H1 (cell line): ENCODE data around the gene RIC8A. TPM values are rescaled to one million over a fixed set of nuclear protein-coding genes. Genes with fewer than 3 reads are reported as not detected.

Experiments used
- CTCF ChIA-PET: fragments of 300-600 bp; sonication (Branson Sonifier 250); formaldehyde crosslinking; loops from one replicate; lab custom pipeline; 2021; ENCODE audit not compliant: partially characterized antibody; lab: Charles Lee
- POLR2A ChIA-PET: fragments of 300-600 bp; sonication (Branson Sonifier 250); formaldehyde crosslinking; loops from one replicate; lab custom pipeline; 2021; ENCODE audit warnings: inconsistent platforms; ENCODE audit not compliant: partially characterized antibody; lab: Charles Lee
- DNase-seq, 2 experiments: peaks; one replicate each; pipeline versions ENCODE4 v3.0.0 to v3.0.0-alpha.2; 2010 to 2022; ENCODE audit warnings: low spot score in 2 of 2, low read depth in 1 of 2, mixed read lengths in 1 of 2
- FAIRE-seq: peaks from 2 replicates; lab custom pipeline; 2011; peaks lifted over from hg19 to GRCh38; lab: Jason Lieb, UNC
- H2AFZ ChIP-seq: 2 replicates; pipeline ENCODE4 v1.8.1; 2012; ENCODE audit warnings: low read length, inconsistent platforms
- H2AK5ac ChIP-seq: 2 replicates; pipeline ENCODE4 v1.6.1; 2013; ENCODE audit warnings: low read depth, low read length
- H2BK120ac ChIP-seq: replicated peaks from 2 replicates; pipeline ENCODE3; 2013; ENCODE audit warnings: low read depth, low read length, inconsistent platforms
- H2BK12ac ChIP-seq: 2 replicates; pipeline ENCODE4 v1.6.1; 2013; ENCODE audit warnings: low read depth, low read length
- H2BK15ac ChIP-seq: 2 replicates; pipeline ENCODE4 v1.6.1; 2013; ENCODE audit warnings: low read length
- H2BK20ac ChIP-seq: 2 replicates; pipeline ENCODE4 v1.6.1; 2013; ENCODE audit warnings: low read length
- H2BK5ac ChIP-seq: 2 replicates; pipeline ENCODE4 v1.6.1; 2013; ENCODE audit warnings: low read depth, low read length
- H3K14ac ChIP-seq: 2 replicates; pipeline ENCODE4 v1.6.1; 2013; ENCODE audit warnings: inconsistent platforms; ENCODE audit not compliant: insufficient read length
- H3K18ac ChIP-seq: 2 replicates; pipeline ENCODE4 v1.6.1; 2013; ENCODE audit warnings: low read length; ENCODE audit errors: extremely low read depth
- H3K23ac ChIP-seq: 2 replicates; pipeline ENCODE4 v1.6.1; 2013; ENCODE audit warnings: inconsistent platforms; ENCODE audit not compliant: insufficient read length
- H3K23me2 ChIP-seq: 2 replicates; pipeline ENCODE4 v1.6.1; 2013; ENCODE audit warnings: low read depth, low read length
- H3K27ac ChIP-seq: 2 replicates; pipeline ENCODE4 v1.6.1; 2011; ENCODE audit warnings: low read depth, low read length, inconsistent platforms
- H3K27me3 ChIP-seq, 4 experiments: replicated peaks in 1 of 4; 1 replicate in 1 of 4; 2 replicates in 3 of 4; pipeline versions ENCODE4 v1.6.1 to v1.8.1; 2011 to 2013; ENCODE audit warnings: low read length in 3 of 4, mild to moderate bottlenecking in 3 of 4, inconsistent platforms in 2 of 4, mixed read lengths in 2 of 4, moderate library complexity in 1 of 4; ENCODE audit not compliant: control insufficient read depth in 3 of 4, insufficient read depth in 3 of 4; ENCODE audit errors: extremely low read depth in 1 of 4
- H3K36me3 ChIP-seq, 4 experiments: 2 replicates each; pipeline versions ENCODE4 v1.6.1 to v1.8.1; 2011 to 2013; ENCODE audit warnings: mild to moderate bottlenecking in 4 of 4, low read length in 3 of 4, moderate library complexity in 2 of 4, control low read depth in 1 of 4, inconsistent platforms in 1 of 4; ENCODE audit not compliant: insufficient read depth in 4 of 4, control insufficient read depth in 2 of 4
- H3K4ac ChIP-seq: replicated peaks from 2 replicates; pipeline ENCODE3; 2013; ENCODE audit warnings: low read length, low read depth, mixed read lengths, inconsistent platforms; ENCODE audit not compliant: insufficient read length
- H3K4me1 ChIP-seq, 4 experiments: replicated peaks in 1 of 4; 1 replicate in 1 of 4; 2 replicates in 3 of 4; pipeline versions ENCODE4 v1.6.1 to v1.8.1; 2011 to 2013; ENCODE audit warnings: low read length in 3 of 4, inconsistent platforms in 2 of 4, mixed read lengths in 1 of 4; ENCODE audit not compliant: insufficient read depth in 4 of 4, control insufficient read depth in 3 of 4
- H3K4me2 ChIP-seq, 2 experiments: 2 replicates each; pipeline versions ENCODE4 v1.6.1 to v1.8.1; 2011 to 2013; ENCODE audit warnings: low read depth in 2 of 2, low read length in 2 of 2, control low read depth in 1 of 2, inconsistent platforms in 1 of 2, mild to moderate bottlenecking in 1 of 2; ENCODE audit not compliant: insufficient read depth in 1 of 2
- H3K4me3 ChIP-seq, 4 experiments: fragments of 200-600, 300-600 bp in 1 of 4; sonication (generic), shearing (Covaris generic), sonication (Bioruptor Twin) in 1 of 4; 2 replicates each; pipeline versions ENCODE4 v1.5.1 to v1.8.1; 2011 to 2016; ENCODE audit warnings: low read length in 4 of 4, low read depth in 3 of 4, control low read depth in 2 of 4, inconsistent platforms in 2 of 4, mild to moderate bottlenecking in 2 of 4, mixed read lengths in 1 of 4, moderate library complexity in 1 of 4; ENCODE audit not compliant: insufficient read depth in 2 of 4; ENCODE audit errors: extremely low read depth in 1 of 4
- H3K56ac ChIP-seq: replicated peaks from 2 replicates; pipeline ENCODE3; 2013; ENCODE audit warnings: low read depth, mild to moderate bottlenecking, mixed read lengths, low read length, inconsistent platforms; ENCODE audit not compliant: insufficient read length
- H3K79me1 ChIP-seq: 2 replicates; pipeline ENCODE4 v1.6.1; 2013; ENCODE audit warnings: low read depth, low read length, control low read depth
- H3K79me2 ChIP-seq, 2 experiments: 2 replicates each; pipeline versions ENCODE4 v1.6.1 to v1.8.1; 2012 to 2013; ENCODE audit warnings: low read length in 2 of 2, mild to moderate bottlenecking in 2 of 2, inconsistent platforms in 1 of 2; ENCODE audit not compliant: insufficient read depth in 2 of 2, control insufficient read depth in 1 of 2
- H3K9ac ChIP-seq, 4 experiments: replicated peaks in 1 of 4; 1 replicate in 1 of 4; 2 replicates in 3 of 4; pipeline versions ENCODE4 v1.6.1 to v1.8.1; 2011 to 2013; ENCODE audit warnings: low read depth in 3 of 4, low read length in 3 of 4, control low read depth in 2 of 4, mild to moderate bottlenecking in 2 of 4, moderate library complexity in 2 of 4, inconsistent platforms in 1 of 4; ENCODE audit errors: extremely low read depth in 1 of 4
- H3K9me3 ChIP-seq, 2 experiments: 2 replicates each; pipeline versions ENCODE4 v1.6.1 to v1.8.1; 2012 to 2013; ENCODE audit warnings: mild to moderate bottlenecking in 2 of 2, moderate library complexity in 2 of 2, control low read depth in 1 of 2, inconsistent platforms in 1 of 2, low read depth in 1 of 2, low read length in 1 of 2, mixed read lengths in 1 of 2; ENCODE audit not compliant: insufficient read depth in 2 of 2
- H4K20me1 ChIP-seq, 2 experiments: replicated peaks in 1 of 2; 2 replicates each; pipeline versions ENCODE3 to v1.8.1; 2011 to 2013; ENCODE audit warnings: inconsistent platforms in 2 of 2, low read length in 2 of 2, mild to moderate bottlenecking in 1 of 2; ENCODE audit not compliant: insufficient read depth in 2 of 2, control insufficient read depth in 1 of 2
- H4K5ac ChIP-seq: 2 replicates; pipeline ENCODE4 v1.6.1; 2013; ENCODE audit warnings: low read length, low read depth, mixed read lengths, inconsistent platforms; ENCODE audit not compliant: insufficient read length
- H4K8ac ChIP-seq: 2 replicates; pipeline ENCODE4 v1.8.0; 2013; ENCODE audit warnings: mild to moderate bottlenecking, moderate library complexity, low read length, inconsistent platforms; ENCODE audit not compliant: insufficient read depth; ENCODE audit errors: extremely low read depth
- H4K91ac ChIP-seq: replicated peaks from 2 replicates; pipeline ENCODE3; 2013; ENCODE audit warnings: low read length, mixed read lengths, inconsistent platforms; ENCODE audit not compliant: insufficient read length
- ASH2L ChIP-seq: fragments of 200-600, 300-600 bp; sonication (generic); IDR thresholded peaks from one replicate; pipeline ENCODE4 v1.7.1; 2017; ENCODE audit warnings: low read length
- ATF3 ChIP-seq: IDR thresholded peaks from 2 replicates; pipeline ENCODE4 v1.6.1; 2011; ENCODE audit warnings: low read depth, mild to moderate bottlenecking, low read length; ENCODE audit not compliant: insufficient read depth
- EGR1 ChIP-seq: IDR thresholded peaks from 2 replicates; pipeline ENCODE4 v1.6.1; 2011; ENCODE audit warnings: low read depth, low read length, borderline replicate concordance
- MAX ChIP-seq: IDR thresholded peaks from 2 replicates; pipeline ENCODE4 v1.6.1; 2012; ENCODE audit warnings: inconsistent platforms
- NRF1 ChIP-seq: IDR thresholded peaks from 2 replicates; pipeline ENCODE4 v1.6.1; 2011; ENCODE audit warnings: mild to moderate bottlenecking, low read depth, low read length, improper control_type of control experiment
- RFX5 ChIP-seq: IDR thresholded peaks from 2 replicates; pipeline ENCODE4 v1.6.1; 2011; ENCODE audit warnings: low read depth, low read length, improper control_type of control experiment, borderline replicate concordance
- RXRA ChIP-seq: IDR thresholded peaks from 2 replicates; pipeline ENCODE4 v1.6.1; 2011; ENCODE audit warnings: low read depth, mild to moderate bottlenecking, low read length, moderate library complexity; ENCODE audit not compliant: insufficient read depth
- TBP ChIP-seq: IDR thresholded peaks from 2 replicates; pipeline ENCODE4 v1.6.1; 2011; ENCODE audit warnings: low read depth, low read length, improper control_type of control experiment
- TCF12 ChIP-seq: IDR thresholded peaks from 2 replicates; pipeline ENCODE4 v1.6.1; 2011; ENCODE audit warnings: low read depth, mild to moderate bottlenecking, low read length
- USF2 ChIP-seq: IDR thresholded peaks from 2 replicates; pipeline ENCODE4 v1.6.1; 2011; ENCODE audit warnings: low read length, improper control_type of control experiment
- WGBS, 2 experiments: shearing (Covaris generic) in 1 of 2; methylation state at CpG; one replicate each; pipeline versions ENCODE4 v1.1.6 to v1.1.7; 2013 to 2015; ENCODE audit warnings: low lambda C conversion rate in 2 of 2, mixed read lengths in 2 of 2, inconsistent platforms in 1 of 2, low coverage in 1 of 2, missing lambda C conversion rate in 1 of 2; ENCODE audit not compliant: insufficient replicate concordance in 2 of 2, insufficient coverage in 1 of 2, insufficient read length in 1 of 2; ENCODE audit errors: extremely low coverage in 1 of 2, missing lambda C conversion rate in 1 of 2; 5-methylcytosine and 5-hydroxymethylcytosine counted together
- polyA plus RNA-seq, 7 experiments: library from polyadenylated mRNA; depleted of rRNA in 3 of 7; stranded (reverse) in 5 of 7; unstranded in 2 of 7; fragments of >200 nt in 5 of 7; fragments of 200-250 nt in 2 of 7; gene quantifications; 1 replicate in 5 of 7; 2 replicates in 1 of 7; 4 replicates in 1 of 7; pipeline versions ENCODE4 v1.2.1 to v1.2.3, GENCODE V29; 2011 to 2013; ENCODE audit warnings: missing spikeins in 2 of 7, mixed read lengths in 2 of 7
- total RNA-seq: library from RNA; stranded (reverse); fragmentation: NEBNext Ultra II Directional; extraction: Animal tissue kit (Norgen Biotek cat#: 25700); gene quantifications from 2 replicates; pipeline ENCODE4 v1.2.1, GENCODE V29; 2021

The RIC8A gene
- total and polyA plus RNA-seq, 2 of the 8 experiments (the other 6 are each of a cell fraction or from before 2014, with no cell fraction given), result 67.0 to 105 TPM

GRCh38 chr11:208181-208916 lies 841 bp downstream of the RIC8A start:
- DNase-seq (peak; percentile 29 to 80), FAIRE-seq (no peak)
- H4K8ac ChIP-seq, result peak overlapping the region; percentile 78; the same call in 1 of the 2 replicates
- ChIA-PET POLR2A (interaction anchor here (0.6 to 2.3 kb wide), 10 partner anchors 8 to 298 kb away, joined by 3 to 11 read pairs (median 4); partner anchors contain the start of gene RNH1), CTCF (interaction anchor here (0.8 to 1.3 kb wide), 5 partner anchors 10 to 161 kb away, joined by 3 to 4 read pairs (median 3); partner anchors contain the start of gene B4GALNT4)
- H2AK5ac ChIP-seq, result peak overlapping the region; percentile 41; the same call in 1 of the 2 replicates
- no peak overlapping the region for H2BK20ac ChIP-seq
- H2BK5ac ChIP-seq, result peak overlapping the region; percentile 47
- H3K14ac ChIP-seq, result no peak overlapping the region
- H4K91ac ChIP-seq, result peak overlapping the region; percentile 48
- no peak overlapping the region for H2BK12ac ChIP-seq
- H4K20me1 ChIP-seq, result peaks cover 0 to 31% of the 10 kb centered on the region in 2 experiments
- no peak overlapping the region for H2BK120ac ChIP-seq
- H3K79me1 ChIP-seq, result peaks cover 11% of the 10 kb centered on the region
- H3K4me1 ChIP-seq, result peaks cover 0 to 23% (median 9%) of the 10 kb centered on the region in 4 experiments; a peak in 5 of 7 replicates
- H3K23ac ChIP-seq, result no peak overlapping the region
- no peak overlapping the region for H3K4ac ChIP-seq
- peak overlapping the region; percentile 97 to 100 for H3K4me2 ChIP-seq
- H3K56ac ChIP-seq, result no peak overlapping the region
- peak overlapping the region; percentile 84 for H4K5ac ChIP-seq
- peak overlapping the region; percentile 85 to 89 (median 87) for H3K4me3 ChIP-seq
- no peaks in the 10 kb centered on the region for H3K9me3 ChIP-seq
- H3K36me3 ChIP-seq, result peaks cover 26 to 48% (median 36%) of the 10 kb centered on the region in 4 experiments
- no peaks in the 10 kb centered on the region for H3K27me3 ChIP-seq
- WGBS, 2 experiments, result 2% methylated on average over 57 of the region's 57 CpGs; no CpG with 5 or more reads in 1 of the 2 experiments
- no peak overlapping the region for H2AFZ ChIP-seq
- H3K9ac ChIP-seq, result peak overlapping the region; percentile 51 to 76 (median 73)
- no peak overlapping the region for H2BK15ac ChIP-seq
- H3K79me2 ChIP-seq, result peaks cover 0 to 31% of the 10 kb centered on the region in 2 experiments; a peak in 3 of 4 replicates
- peak overlapping the region; percentile 68; the same call in 1 of the 2 replicates for H3K18ac ChIP-seq
- H3K27ac ChIP-seq, result peak overlapping the region; percentile 74
- H3K23me2 ChIP-seq, result peaks cover 22% of the 10 kb centered on the region
- TF ChIP-seq NRF1, result no peak
- TF ChIP-seq MAX, result no peak
- TF ChIP-seq TCF12, result no peak
- no peak for TF ChIP-seq USF2
- TF ChIP-seq RXRA, result no peak
- TF ChIP-seq EGR1, result peak; percentile 61; the same call in 1 of the 2 replicates
- TF ChIP-seq RFX5, result no peak
- TF ChIP-seq ASH2L, result peak; percentile 23
- TF ChIP-seq ATF3, result no peak
- no peak; the same call in 1 of the 2 replicates for TF ChIP-seq TBP
